GM13977 (cell line): ENCODE results near the gene ECSCR.

Experiments
- DNase-seq: peaks from one replicate; pipeline ENCODE4 v3.0.0; 2012; ENCODE audit warnings: low spot score
- CTCF ChIP-seq: IDR thresholded peaks from 2 replicates; pipeline ENCODE4 v1.5.1; 2012; ENCODE audit warnings: mild to moderate bottlenecking, control low read depth; ENCODE audit not compliant: insufficient read depth; ENCODE audit errors: extremely low read depth, missing control alignments
- in situ Hi-C: fragments of 300-500 bp; cut with MboI; formaldehyde crosslinking; loops from one replicate; pipeline ENCODE4 v1.12.0; 2022; ENCODE audit warnings: low sequenced_read_pairs, low pct_unique_long_range_greater_than_20kb, mixed read lengths, inconsistent platforms; ENCODE audit not compliant: unreplicated experiment

ECSCR gene

GRCh38 chr5:139402561-139403158 lies 59.9 kb downstream of the ECSCR start:
- TF ChIP-seq CTCF: peak; percentile 71
- no peak for DNase-seq
- in situ Hi-C loops: no loop called here

DNA sequence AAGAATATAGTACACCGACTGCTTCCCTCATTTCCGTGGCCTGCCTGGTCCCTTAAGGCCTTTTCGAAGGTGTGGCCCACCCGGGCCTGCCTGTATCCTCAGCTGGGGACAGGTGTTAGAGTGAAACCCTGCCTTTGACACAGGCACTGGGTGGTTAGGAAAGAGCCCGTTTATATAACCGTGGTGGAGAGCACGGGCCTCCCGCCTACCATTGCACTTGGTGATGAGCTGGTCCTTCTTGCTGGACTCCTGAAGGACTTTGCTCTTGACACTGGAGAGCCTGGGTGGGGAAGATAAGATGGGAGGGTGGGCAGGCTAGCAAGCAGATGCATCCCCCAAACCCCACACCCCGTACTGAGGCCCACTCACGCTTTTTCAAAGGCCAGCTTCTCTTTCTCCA lies 61.0 kb downstream of the ECSCR start:
- no peak for TF ChIP-seq CTCF
- in situ Hi-C loops: no loop called here
- DNase-seq: no peak

DNA sequence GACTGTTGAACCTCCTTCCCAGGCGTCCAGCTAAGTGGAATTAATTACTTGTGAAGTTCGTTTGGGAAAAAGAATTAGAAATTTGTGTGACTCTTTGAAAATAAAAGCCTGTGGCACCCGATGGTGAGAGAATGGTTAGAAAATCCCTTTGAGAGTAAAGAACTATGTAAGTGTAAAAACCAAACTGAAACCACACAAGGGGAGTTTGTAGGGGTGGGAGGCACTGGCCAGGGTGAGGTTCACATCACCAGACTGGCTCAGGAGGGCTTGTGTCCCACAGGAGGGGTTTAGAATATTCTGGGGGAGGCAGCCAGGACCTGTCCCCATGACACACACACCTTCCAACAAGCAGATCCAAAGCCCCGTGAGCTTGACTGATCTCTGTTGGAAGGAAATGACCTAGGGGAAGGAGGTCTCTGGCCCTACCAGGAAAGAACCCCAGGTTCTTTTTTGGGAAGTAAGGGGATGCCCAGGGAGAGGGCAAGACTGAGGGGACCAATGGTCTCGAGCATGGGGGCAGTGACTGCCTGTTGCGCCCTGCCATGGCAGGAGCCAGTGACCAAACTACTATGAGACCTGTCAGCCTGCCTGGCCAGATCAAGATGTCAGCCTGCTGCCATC lies 62.9 kb downstream of the ECSCR start:
- no peak for TF ChIP-seq CTCF
- in situ Hi-C loops: no loop called here
- DNase-seq: peak; percentile 86
